Heart right ventricle (tissue), 16 donors: ENCODE measurements around the gene SLC7A11. TPM values are rescaled to one million over a fixed set of nuclear protein-coding genes. Genes with fewer than 3 reads are reported as not detected.

Experiments
- ATAC-seq, 8 donors: fragments of 200-7000 bp; cut with Tn5 transposase; one replicate each; pipeline ENCODE4 v1.9.1; 2020; ENCODE audit warnings: mild to moderate bottlenecking in 8 of 8, moderate library complexity in 8 of 8, moderate number of reproducible peaks in 1 of 8
- DNase-seq, 2 donors: peaks; one replicate each; pipeline ENCODE4 v3.0.0-alpha.2; 2020
- H3K27ac ChIP-seq, 10 donors: fragments of 200-600 bp; sonication (generic) in 2 of 10; one replicate each; pipeline versions ENCODE4 v1.5.0 to v1.8.0; 2020 to 2022; ENCODE audit warnings: mild to moderate bottlenecking in 3 of 10
- H3K27me3 ChIP-seq, 7 donors: fragments of 200-600 bp; one replicate each; pipeline ENCODE4 v1.8.0; 2021 to 2022; ENCODE audit warnings: mild to moderate bottlenecking in 2 of 7
- H3K36me3 ChIP-seq, 9 donors: fragments of 200-600 bp; sonication (generic) in 1 of 9; one replicate each; pipeline versions ENCODE4 v1.5.0 to v1.8.0; 2020 to 2022; ENCODE audit warnings: mild to moderate bottlenecking in 2 of 9
- H3K4me1 ChIP-seq, 9 donors: fragments of 200-600 bp; sonication (generic) in 1 of 9; one replicate each; pipeline versions ENCODE4 v1.5.0 to v1.8.0; 2020 to 2022; ENCODE audit warnings: mild to moderate bottlenecking in 4 of 9
- H3K4me3 ChIP-seq, 10 donors: fragments of 200-600 bp; sonication (generic) in 2 of 10; one replicate each; pipeline versions ENCODE4 v1.5.0 to v1.8.0; 2020 to 2022; ENCODE audit warnings: mild to moderate bottlenecking in 7 of 10, moderate library complexity in 2 of 10
- H3K9me3 ChIP-seq, 11 donors: fragments of 200-600 bp in 10 of 11; sonication (generic) in 2 of 11; one replicate each; pipeline versions ENCODE4 v1.5.0 to v1.8.0; 2013 to 2022; ENCODE audit warnings: mild to moderate bottlenecking in 2 of 11, control low read depth in 1 of 11, moderate library complexity in 1 of 11
- WGBS, 2 donors: extraction: QIAGEN DNeasy Blood & Tissue Kit; methylation state at CpG; one replicate each; pipeline ENCODE4 v1.1.7; 2013; ENCODE audit warnings: inconsistent platforms in 1 of 2; 5-methylcytosine and 5-hydroxymethylcytosine counted together
- intact Hi-C, 10 donors: fragments of 100-400 bp; cut with DNase I; formaldehyde crosslinking; loops; one replicate each; pipeline versions ENCODE4 v1.11.1 to v1.14.2; 2022
- polyA plus RNA-seq, 2 donors: library from polyadenylated mRNA; stranded (reverse); fragments of 200-250 nt; gene quantifications; one replicate each; pipeline ENCODE4 v1.2.3, GENCODE V29; 2013
- total RNA-seq, 10 donors: library from RNA; stranded (reverse); fragmentation: NEBNext Ultra II Directional in 3 of 10; extraction: Animal tissue kit (Norgen Biotek cat#: 25700) in 3 of 10; gene quantifications; one replicate each; pipeline versions ENCODE4 v1.2.1 to v1.2.4, GENCODE V29; 2021 to 2023
- TF ChIP-seq, protein P1 (sequence below), 9 donors: fragments of 200-600 bp; sonication (generic) in 2 of 9; IDR thresholded peaks; one replicate each; pipeline versions ENCODE4 v1.5.0 to v1.8.0; 2021 to 2022; ENCODE audit warnings: antibody characterized with exemption in 9 of 9, mild to moderate bottlenecking in 5 of 9, moderate library complexity in 1 of 9
- donor health status: Arrhythmogenic right ventricular cardiomyopathy.
- donor health status: ischemic (EF 13 %, LVEDD 7.1; RV severe dilation, severe dysfunction).
- donor health status: healthy with polysubstance abuse.
- donor health status: DM: no; HTN: yes; CAD: no.
- donor health status: DM: no; HTN: no; CAD: no.
- donor health status: ischemic (EF 25% LVEDD 6.9; RV normal size, moderate dysfunction).
- donor health status: ischemic (EF 25% LVEDD 5.7; RV mildly dilated, moderate dysfunction).
- donor health status: healthy.
- donor health status: DM: yes; HTN: yes; CAD: no.
- donor health status: Ischemic cardiomyopathy.
- donor health status: ischemic (EF 35%, LVEDD 5.7; RV mildly dilated, moderate dysfunction).
- donor health status: nonischemic (EF 11% LVEDD 7.7; RV severe dilation, severe dysfunction).
- donor health status: DM: yes; HTN: yes; CAD: no.
- donor health status: PGD.
- donor health status: ischemic (EF 29% LVEDD 5.4; RV normal size, mild dysfunction).
- donor health status: nonischemic (EF 23%, LVEDD 6.1; RV moderate dilation, normal function).

Gene SLC7A11
- total and polyA plus RNA-seq, 12 donors, result 0.05 to 1.2 (median 0.12) TPM

- 42 to 55% methylated on average over 1 of the region's 1 CpG for WGBS, 2 donors
- H3K27ac ChIP-seq, result no peak overlapping the region
Measured at GRCh38 chr4:138114434-138114833, 127.7 kb downstream of the SLC7A11 start.

More at GRCh38 chr4:138114434-138114833, 127.7 kb downstream of the SLC7A11 start:
- Histone ChIP-seq H3K27me3 (no peaks in the 10 kb centered on the region), H3K36me3 (no peaks in the 10 kb centered on the region), H3K4me3 (no peak overlapping the region), H3K9me3 (no peaks in the 10 kb centered on the region), H3K4me1 (no peaks in the 10 kb centered on the region)
- TF ChIP-seq, protein P1, sequence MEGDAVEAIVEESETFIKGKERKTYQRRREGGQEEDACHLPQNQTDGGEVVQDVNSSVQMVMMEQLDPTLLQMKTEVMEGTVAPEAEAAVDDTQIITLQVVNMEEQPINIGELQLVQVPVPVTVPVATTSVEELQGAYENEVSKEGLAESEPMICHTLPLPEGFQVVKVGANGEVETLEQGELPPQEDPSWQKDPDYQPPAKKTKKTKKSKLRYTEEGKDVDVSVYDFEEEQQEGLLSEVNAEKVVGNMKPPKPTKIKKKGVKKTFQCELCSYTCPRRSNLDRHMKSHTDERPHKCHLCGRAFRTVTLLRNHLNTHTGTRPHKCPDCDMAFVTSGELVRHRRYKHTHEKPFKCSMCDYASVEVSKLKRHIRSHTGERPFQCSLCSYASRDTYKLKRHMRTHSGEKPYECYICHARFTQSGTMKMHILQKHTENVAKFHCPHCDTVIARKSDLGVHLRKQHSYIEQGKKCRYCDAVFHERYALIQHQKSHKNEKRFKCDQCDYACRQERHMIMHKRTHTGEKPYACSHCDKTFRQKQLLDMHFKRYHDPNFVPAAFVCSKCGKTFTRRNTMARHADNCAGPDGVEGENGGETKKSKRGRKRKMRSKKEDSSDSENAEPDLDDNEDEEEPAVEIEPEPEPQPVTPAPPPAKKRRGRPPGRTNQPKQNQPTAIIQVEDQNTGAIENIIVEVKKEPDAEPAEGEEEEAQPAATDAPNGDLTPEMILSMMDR (IDR thresholded peaks at IDR 0.05), result no peak
- intact Hi-C loops, result no loop called here
- no peak for ATAC-seq
- DNase-seq, result no peak
